ENCODE data around the gene NDUFAF2.

DNA sequence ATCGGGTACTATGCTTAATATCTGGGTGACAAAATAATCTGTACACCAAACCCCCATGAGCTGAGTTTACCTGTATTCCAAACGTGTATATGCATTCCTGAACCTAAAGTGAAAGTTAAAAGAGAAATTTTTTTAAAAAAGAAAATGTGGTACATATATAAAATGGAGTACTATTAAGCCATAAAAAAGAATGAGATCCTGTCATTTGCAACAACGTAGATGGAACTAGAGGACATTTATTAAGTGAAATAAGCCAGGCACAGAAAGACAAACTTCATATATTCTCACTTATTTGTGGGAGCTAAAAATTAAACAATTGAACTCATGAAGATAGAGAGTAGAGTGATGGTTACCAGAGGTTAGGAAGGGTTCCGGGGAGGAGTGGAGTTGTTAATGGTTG lies 44.8 kb downstream of the NDUFAF2 start:
- TF ChIP-seq, protein P1, sequence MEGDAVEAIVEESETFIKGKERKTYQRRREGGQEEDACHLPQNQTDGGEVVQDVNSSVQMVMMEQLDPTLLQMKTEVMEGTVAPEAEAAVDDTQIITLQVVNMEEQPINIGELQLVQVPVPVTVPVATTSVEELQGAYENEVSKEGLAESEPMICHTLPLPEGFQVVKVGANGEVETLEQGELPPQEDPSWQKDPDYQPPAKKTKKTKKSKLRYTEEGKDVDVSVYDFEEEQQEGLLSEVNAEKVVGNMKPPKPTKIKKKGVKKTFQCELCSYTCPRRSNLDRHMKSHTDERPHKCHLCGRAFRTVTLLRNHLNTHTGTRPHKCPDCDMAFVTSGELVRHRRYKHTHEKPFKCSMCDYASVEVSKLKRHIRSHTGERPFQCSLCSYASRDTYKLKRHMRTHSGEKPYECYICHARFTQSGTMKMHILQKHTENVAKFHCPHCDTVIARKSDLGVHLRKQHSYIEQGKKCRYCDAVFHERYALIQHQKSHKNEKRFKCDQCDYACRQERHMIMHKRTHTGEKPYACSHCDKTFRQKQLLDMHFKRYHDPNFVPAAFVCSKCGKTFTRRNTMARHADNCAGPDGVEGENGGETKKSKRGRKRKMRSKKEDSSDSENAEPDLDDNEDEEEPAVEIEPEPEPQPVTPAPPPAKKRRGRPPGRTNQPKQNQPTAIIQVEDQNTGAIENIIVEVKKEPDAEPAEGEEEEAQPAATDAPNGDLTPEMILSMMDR (IDR thresholded peaks at IDR 0.05): no peak
- no peak for TF ChIP-seq POLR2A (IDR thresholded peaks at IDR 0.05)

All from esophagus squamous epithelium (tissue), 4 donors.